Transverse colon (tissue), 3 donors: ENCODE results near the gene CCNI2.

ENCODE experiments used
- POLR2A ChIP-seq: fragments of 450-650 bp; IDR thresholded peaks from one replicate; pipeline ENCODE4 v1.6.1; 2016; ENCODE audit warnings: antibody characterized with exemption, mild to moderate bottlenecking, moderate library complexity
- TF ChIP-seq, protein P1 (sequence below), 5 experiments: fragments of 200-600 bp in 3 of 5; fragments of 450-650 bp in 2 of 5; sonication (generic) in 3 of 5; IDR thresholded peaks; 1 replicate in 2 of 5; 2 replicates in 3 of 5; pipeline ENCODE4 v1.5.1; 2016 to 2017; ENCODE audit warnings: antibody characterized with exemption in 5 of 5, inconsistent platforms in 3 of 5, mild to moderate bottlenecking in 2 of 5, moderate library complexity in 1 of 5

DNA sequence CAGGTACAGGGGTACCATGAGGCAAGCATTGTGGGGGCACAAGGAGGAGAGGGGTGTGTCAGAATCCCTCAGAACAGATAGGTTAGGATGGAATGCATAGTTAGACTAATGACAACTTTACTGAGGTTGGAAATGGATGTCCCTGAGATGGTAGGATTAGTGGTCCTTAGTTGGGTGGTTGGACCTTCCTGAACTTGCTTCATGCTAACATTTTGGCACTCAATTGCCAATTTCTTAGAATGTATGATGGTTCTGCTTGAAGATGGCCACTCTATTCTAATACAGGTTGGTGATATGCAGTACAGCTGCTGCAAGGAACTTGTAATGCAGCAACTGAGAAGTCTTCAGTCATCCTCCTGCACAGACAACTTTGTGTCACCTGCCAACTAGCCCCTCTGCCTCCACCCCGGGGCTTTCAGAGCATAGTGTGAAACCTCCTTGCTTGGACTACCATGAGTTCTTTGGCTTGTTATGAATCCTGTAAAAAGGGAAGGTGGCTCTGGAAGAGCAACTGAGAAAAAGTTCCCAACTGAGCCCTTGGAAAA, 5.4 kb downstream of the CCNI2 start:
- TF ChIP-seq, protein P1, sequence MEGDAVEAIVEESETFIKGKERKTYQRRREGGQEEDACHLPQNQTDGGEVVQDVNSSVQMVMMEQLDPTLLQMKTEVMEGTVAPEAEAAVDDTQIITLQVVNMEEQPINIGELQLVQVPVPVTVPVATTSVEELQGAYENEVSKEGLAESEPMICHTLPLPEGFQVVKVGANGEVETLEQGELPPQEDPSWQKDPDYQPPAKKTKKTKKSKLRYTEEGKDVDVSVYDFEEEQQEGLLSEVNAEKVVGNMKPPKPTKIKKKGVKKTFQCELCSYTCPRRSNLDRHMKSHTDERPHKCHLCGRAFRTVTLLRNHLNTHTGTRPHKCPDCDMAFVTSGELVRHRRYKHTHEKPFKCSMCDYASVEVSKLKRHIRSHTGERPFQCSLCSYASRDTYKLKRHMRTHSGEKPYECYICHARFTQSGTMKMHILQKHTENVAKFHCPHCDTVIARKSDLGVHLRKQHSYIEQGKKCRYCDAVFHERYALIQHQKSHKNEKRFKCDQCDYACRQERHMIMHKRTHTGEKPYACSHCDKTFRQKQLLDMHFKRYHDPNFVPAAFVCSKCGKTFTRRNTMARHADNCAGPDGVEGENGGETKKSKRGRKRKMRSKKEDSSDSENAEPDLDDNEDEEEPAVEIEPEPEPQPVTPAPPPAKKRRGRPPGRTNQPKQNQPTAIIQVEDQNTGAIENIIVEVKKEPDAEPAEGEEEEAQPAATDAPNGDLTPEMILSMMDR (IDR thresholded peaks at IDR 0.05), result no peak
- TF ChIP-seq POLR2A, result no peak
